Small intestine (tissue), 7 donors: Measurements from ENCODE around the gene NT5C1B. TPM values are rescaled to one million over a fixed set of nuclear protein-coding genes. Genes with fewer than 3 reads are reported as not detected.

Source experiments
- DNase-seq, 2 donors: peaks; one replicate each; pipeline versions ENCODE4 v3.0.0 to v3.0.0-alpha.2; 2013
- FAIRE-seq: peaks from 2 replicates; lab custom pipeline; 2012; peaks lifted over from hg19 to GRCh38; lab: Jason Lieb, UNC
- H3K27ac ChIP-seq, 3 donors: one replicate each; pipeline ENCODE4 v1.5.1; 2013; ENCODE audit warnings: low read length in 2 of 3, mild to moderate bottlenecking in 2 of 3, control low read depth in 1 of 3, inconsistent platforms in 1 of 3, low read depth in 1 of 3, moderate library complexity in 1 of 3
- H3K27me3 ChIP-seq, 3 donors: one replicate each; pipeline ENCODE4 v1.6.1; 2013; ENCODE audit warnings: low read length in 3 of 3, inconsistent platforms in 1 of 3; ENCODE audit not compliant: control insufficient read depth in 3 of 3, insufficient read depth in 3 of 3
- H3K36me3 ChIP-seq, 3 donors: one replicate each; pipeline ENCODE4 v1.6.1; 2013; ENCODE audit warnings: low read length in 3 of 3, inconsistent platforms in 1 of 3, low read depth in 1 of 3, mild to moderate bottlenecking in 1 of 3, moderate library complexity in 1 of 3; ENCODE audit not compliant: control insufficient read depth in 3 of 3, insufficient read depth in 2 of 3
- H3K4me1 ChIP-seq, 3 donors: one replicate each; pipeline ENCODE4 v1.6.1; 2013; ENCODE audit warnings: low read length in 2 of 3, inconsistent platforms in 1 of 3, low read depth in 1 of 3, mild to moderate bottlenecking in 1 of 3, moderate library complexity in 1 of 3; ENCODE audit not compliant: control insufficient read depth in 3 of 3, insufficient read depth in 2 of 3
- H3K4me3 ChIP-seq, 3 donors: one replicate each; pipeline ENCODE4 v1.5.1; 2013; ENCODE audit warnings: low read length in 3 of 3, control low read depth in 1 of 3, inconsistent platforms in 1 of 3, low read depth in 1 of 3, mild to moderate bottlenecking in 1 of 3, moderate library complexity in 1 of 3
- H3K9me3 ChIP-seq, 2 donors: one replicate each; pipeline ENCODE4 v1.6.1; 2013; ENCODE audit warnings: low read depth in 1 of 2, low read length in 1 of 2; ENCODE audit not compliant: control insufficient read depth in 2 of 2, insufficient read depth in 1 of 2
- WGBS, 3 donors: extraction: QIAGEN DNeasy Blood & Tissue Kit; methylation state at CpG; one replicate each; pipeline ENCODE4 v1.1.7; 2013; 5-methylcytosine and 5-hydroxymethylcytosine counted together
- polyA plus RNA-seq, 4 donors: library from polyadenylated mRNA; stranded (reverse) in 3 of 4; unstranded in 1 of 4; fragments of 200-250 nt in 3 of 4; fragments of 120-200 nt in 1 of 4; gene quantifications; one replicate each; pipeline versions ENCODE4 v1.2.1 to v1.2.3, GENCODE V29; 2013
- donor health status: healthy with polysubstance abuse.
- donor health status: control.
- donor health status: control.
- donor health status: Bipolar disorder and iron deficiency.
- donor health status: healthy.

The NT5C1B gene
- polyA plus RNA-seq, 4 donors = 0.78 TPM; not detected in 3

DNA sequence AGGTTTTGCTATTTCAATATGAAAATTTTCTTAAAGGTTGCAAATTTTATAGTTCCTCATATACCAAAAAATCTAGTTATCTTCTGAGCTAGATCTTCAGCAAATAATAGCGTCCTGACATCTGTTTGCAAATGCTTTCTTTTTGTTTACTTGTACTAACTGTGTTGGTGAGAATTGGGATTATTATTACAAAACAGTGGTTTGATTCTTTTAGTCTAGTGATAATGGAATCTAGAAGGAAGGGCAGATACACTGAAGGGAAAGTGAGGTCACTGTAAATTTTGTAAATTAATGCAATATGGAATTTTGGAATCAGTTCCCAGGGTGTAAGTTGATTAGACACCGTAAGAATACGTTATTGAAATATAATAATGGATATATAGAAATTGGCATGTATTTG lies 36.2 kb upstream of the NT5C1B start:
- DNase-seq = no peak
- Histone ChIP-seq H3K4me3 (no peak overlapping the region), H3K27me3 (no peaks in the 10 kb centered on the region), H3K36me3 (no peaks in the 10 kb centered on the region), H3K27ac (no peak overlapping the region), H3K9me3 (no peaks in the 10 kb centered on the region), H3K4me1 (no peaks in the 10 kb centered on the region)
- no peak for FAIRE-seq
- 74 to 86% (median 80%) methylated on average over 3 of the region's 3 CpGs for WGBS, 3 donors

DNA sequence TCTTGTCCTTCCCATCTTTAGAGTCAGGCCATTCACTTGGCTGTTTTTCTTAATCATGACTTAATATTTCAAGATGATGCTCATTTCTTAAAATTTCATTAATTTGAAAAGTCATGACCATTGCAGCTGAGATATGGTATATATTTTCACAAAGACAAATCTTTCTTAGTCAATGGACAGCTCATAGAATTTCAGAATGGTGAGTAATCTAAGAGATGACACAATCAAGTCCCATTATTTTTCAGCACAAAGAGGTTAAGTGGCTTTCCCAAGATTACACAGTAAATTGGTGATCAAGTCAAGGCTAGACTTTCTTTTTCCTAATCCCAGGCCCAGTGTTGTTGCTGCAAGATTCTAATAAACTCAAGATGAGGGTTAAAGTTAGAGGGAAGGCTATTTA lies 34.4 kb upstream of the NT5C1B start:
- Histone ChIP-seq H3K9me3 (no peaks in the 10 kb centered on the region), H3K36me3 (no peaks in the 10 kb centered on the region), H3K4me3 (no peak overlapping the region), H3K27me3 (no peaks in the 10 kb centered on the region), H3K4me1 (no peaks in the 10 kb centered on the region), H3K27ac (no peak overlapping the region)
- FAIRE-seq (no peak), DNase-seq (no peak)

- WGBS, 3 donors = 77 to 83% (median 82%) methylated on average over 2 of the region's 2 CpGs
- FAIRE-seq (peak; percentile 30), DNase-seq (no peak)
- Histone ChIP-seq H3K9me3 (peaks cover 0 to 5% of the 10 kb centered on the region in 2 donors), H3K4me3 (no peak overlapping the region), H3K36me3 (no peaks in the 10 kb centered on the region), H3K27me3 (no peaks in the 10 kb centered on the region), H3K27ac (no peak overlapping the region), H3K4me1 (no peaks in the 10 kb centered on the region)
Measured at GRCh38 chr2:18620867-18621632, 31.7 kb upstream of the NT5C1B start.

DNA sequence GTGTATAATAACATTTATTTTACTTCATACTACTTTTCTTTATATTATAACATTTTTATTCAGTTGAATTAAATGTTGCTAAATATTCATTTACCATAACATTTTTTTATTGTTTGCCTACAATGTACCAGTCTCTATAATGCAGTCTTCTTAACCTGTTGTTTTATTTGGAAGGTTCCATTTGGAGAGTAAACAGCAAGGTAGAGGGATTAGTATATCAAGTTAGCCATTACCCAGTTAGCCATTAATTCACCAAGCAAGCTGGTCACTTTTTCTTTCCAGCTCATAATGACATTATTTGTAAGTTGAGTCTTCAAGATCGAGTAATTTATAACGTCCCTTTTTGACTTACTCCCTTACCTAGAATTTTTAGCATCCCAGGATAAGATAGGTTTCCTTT lies 29.7 kb upstream of the NT5C1B start:
- 81 to 89% (median 86%) methylated on average over 2 of the region's 2 CpGs for WGBS, 3 donors
- Histone ChIP-seq H3K4me1 (no peaks in the 10 kb centered on the region), H3K4me3 (no peak overlapping the region), H3K27me3 (no peaks in the 10 kb centered on the region), H3K36me3 (no peaks in the 10 kb centered on the region), H3K9me3 (peaks cover 0 to 5% of the 10 kb centered on the region in 2 donors), H3K27ac (no peak overlapping the region)
- DNase-seq = no peak
- no peak for FAIRE-seq

GRCh38 chr2:18614041-18614440 lies 24.7 kb upstream of the NT5C1B start:
- H3K27me3 ChIP-seq = no peaks in the 10 kb centered on the region
- H3K9me3 ChIP-seq = peaks cover 0 to 5% of the 10 kb centered on the region in 2 donors
- H3K4me1 ChIP-seq = no peaks in the 10 kb centered on the region
- FAIRE-seq (no peak), DNase-seq (no peak)
- H3K4me3 ChIP-seq = no peak overlapping the region
- no peak overlapping the region for H3K27ac ChIP-seq
- H3K36me3 ChIP-seq = no peaks in the 10 kb centered on the region

GRCh38 chr2:18612133-18612532 lies 22.8 kb upstream of the NT5C1B start:
- no peak overlapping the region for H3K27ac ChIP-seq
- no peak for DNase-seq
- WGBS, 3 donors = 70 to 75% (median 70%) methylated on average over 3 of the region's 3 CpGs
- no peak for FAIRE-seq
- H3K9me3 ChIP-seq = no peaks in the 10 kb centered on the region
- H3K36me3 ChIP-seq = no peaks in the 10 kb centered on the region
- no peaks in the 10 kb centered on the region for H3K4me1 ChIP-seq
- H3K4me3 ChIP-seq = no peak overlapping the region
- no peaks in the 10 kb centered on the region for H3K27me3 ChIP-seq

DNA sequence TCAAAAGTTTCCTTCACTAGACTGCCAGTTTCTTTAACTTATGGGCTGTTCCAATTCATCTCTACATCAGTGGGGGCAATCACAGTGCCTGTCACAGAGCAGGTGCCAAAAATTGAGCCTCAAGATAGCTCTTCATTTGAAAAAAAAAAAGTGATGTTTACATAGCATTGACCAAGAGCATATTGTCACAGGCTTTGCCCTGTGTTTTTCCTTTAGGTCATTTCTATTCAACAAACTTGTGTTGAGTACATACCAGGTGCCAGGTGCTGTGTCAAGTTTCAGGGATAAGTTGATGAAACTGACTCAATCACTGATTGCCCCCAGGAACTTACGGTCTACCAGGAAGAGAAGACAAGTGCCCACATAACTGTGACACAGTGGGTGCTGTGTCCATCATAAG lies 22.2 kb upstream of the NT5C1B start:
- Histone ChIP-seq H3K4me3 (no peak overlapping the region), H3K27ac (no peak overlapping the region), H3K27me3 (no peaks in the 10 kb centered on the region), H3K4me1 (no peaks in the 10 kb centered on the region), H3K36me3 (no peaks in the 10 kb centered on the region), H3K9me3 (no peaks in the 10 kb centered on the region)
- DNase-seq = no peak
- WGBS, 3 donors = 91 to 95% (median 92%) methylated on average over 1 of the region's 1 CpG
- FAIRE-seq = no peak

DNA sequence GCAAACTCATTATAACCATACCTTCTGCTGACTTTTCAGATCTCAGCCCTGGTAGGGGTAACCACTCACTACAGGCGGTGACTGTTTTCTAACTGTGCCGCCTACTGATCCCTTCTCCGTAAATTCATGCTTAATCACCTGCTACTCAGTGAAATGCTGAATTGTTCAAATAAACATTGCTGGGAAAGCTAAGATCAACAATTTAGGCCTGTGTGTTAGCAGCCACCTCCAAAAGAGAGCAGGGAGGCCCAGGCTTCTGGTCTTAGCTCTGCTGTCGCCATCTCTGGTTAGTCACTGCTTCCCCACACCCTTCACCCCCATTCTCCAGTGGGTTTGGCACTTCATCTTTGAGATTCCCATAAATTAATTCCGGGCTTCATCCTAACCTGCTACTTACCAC lies 21.8 kb upstream of the NT5C1B start:
- no peak overlapping the region for H3K27ac ChIP-seq
- WGBS, 3 donors = 89 to 94% (median 90%) methylated on average over 5 of the region's 5 CpGs
- no peak for FAIRE-seq

GRCh38 chr2:18610651-18611050 lies 21.3 kb upstream of the NT5C1B start:
- no peaks in the 10 kb centered on the region for H3K4me1 ChIP-seq
- FAIRE-seq (no peak), DNase-seq (no peak)
- H3K27me3 ChIP-seq = no peaks in the 10 kb centered on the region
- no peaks in the 10 kb centered on the region for H3K9me3 ChIP-seq
- WGBS, 3 donors = 90 to 100% (median 93%) methylated on average over 1 of the region's 1 CpG
- no peak overlapping the region for H3K27ac ChIP-seq
- no peak overlapping the region for H3K4me3 ChIP-seq
- no peaks in the 10 kb centered on the region for H3K36me3 ChIP-seq

More for the DNA sequence above, 21.8 kb upstream of the NT5C1B start:
- Histone ChIP-seq H3K9me3 (no peaks in the 10 kb centered on the region), H3K4me3 (no peak overlapping the region), H3K27me3 (no peaks in the 10 kb centered on the region), H3K4me1 (no peaks in the 10 kb centered on the region), H3K36me3 (no peaks in the 10 kb centered on the region)
- no peak for DNase-seq
